Activated CD8-positive, alpha-beta T cell treated with anti-CD3 and anti-CD28 coated beads for 36 hours (primary cell): ENCODE data around the gene AKAP13. TPM values are rescaled to one million over a fixed set of nuclear protein-coding genes. Genes with fewer than 3 reads are reported as not detected.

Experiments
- ATAC-seq: fragments of 200-7000 bp; cut with Tn5 transposase; one replicate; pipeline ENCODE4 v1.10.0; 2021; ENCODE audit warnings: mild to moderate bottlenecking, moderate library complexity
- CTCF ChIA-PET: fragments of 350-600 bp; sonication (Branson Sonifier 250); formaldehyde crosslinking; loops from one replicate; lab custom pipeline; 2021; ENCODE audit warnings: antibody characterized with exemption; lab: Charles Lee
- POLR2A ChIA-PET: fragments of 350-600 bp; sonication (Branson Sonifier 250); formaldehyde crosslinking; loops from one replicate; lab custom pipeline; 2021; ENCODE audit warnings: antibody characterized with exemption; lab: Charles Lee
- DNase-seq: peaks from one replicate; pipeline ENCODE4 v3.0.0-alpha.2; 2020
- H3K27ac Mint-ChIP-seq: one replicate; pipeline ENCODE4 v1.8.0; 2021; ENCODE audit warnings: mild to moderate bottlenecking, mixed read lengths
- H3K27me3 Mint-ChIP-seq: one replicate; pipeline ENCODE4 v1.8.0; 2021; ENCODE audit warnings: mixed read lengths
- H3K36me3 Mint-ChIP-seq: one replicate; pipeline ENCODE4 v1.8.0; 2021; ENCODE audit warnings: low read depth, mixed read lengths
- H3K4me1 Mint-ChIP-seq: one replicate; pipeline ENCODE4 v1.8.0; 2021; ENCODE audit warnings: low read depth, mixed read lengths
- H3K4me3 Mint-ChIP-seq: one replicate; pipeline ENCODE4 v1.8.0; 2021; ENCODE audit warnings: mild to moderate bottlenecking, moderate library complexity, mixed read lengths
- H3K9me3 Mint-ChIP-seq: one replicate; pipeline ENCODE4 v1.8.0; 2021; ENCODE audit warnings: mixed read lengths
- intact Hi-C: fragments of 100-400 bp; cut with micrococcal nuclease; formaldehyde crosslinking; loops from one replicate; pipeline ENCODE4 v1.10.0; 2022
- total RNA-seq, 2 experiments: library from RNA; stranded (reverse); gene quantifications; one replicate each; pipeline ENCODE4 v1.2.3, GENCODE V29; 2021
- TF ChIP-seq, protein P1 (sequence below): fragments of 200-600 bp; IDR thresholded peaks from one replicate; pipeline ENCODE4 v1.8.0; 2022; ENCODE audit warnings: antibody characterized with exemption, mild to moderate bottlenecking

AKAP13 gene
- total RNA-seq, 2 experiments from 2014 or later: 79.1 to 79.5 TPM

DNA sequence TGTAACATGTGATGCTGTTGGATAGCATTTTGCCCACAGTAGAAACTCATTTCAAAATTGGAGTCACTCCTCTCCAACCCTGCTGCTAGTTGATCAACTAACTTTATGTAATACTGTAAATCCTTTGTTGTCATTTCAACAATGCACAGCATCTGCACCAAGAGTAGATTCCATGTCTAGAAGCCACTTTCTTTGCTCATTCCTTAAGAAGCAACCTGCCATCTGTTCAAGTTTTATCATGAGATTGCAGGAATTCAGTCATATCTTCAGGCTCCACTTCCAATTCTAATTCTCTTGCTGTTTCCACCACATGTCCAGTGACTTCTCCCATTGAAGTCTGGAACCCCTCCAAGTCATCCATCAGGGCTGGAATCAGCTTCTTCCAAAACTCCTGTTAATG is 42.9 kb downstream of the AKAP13 start:
- DNase-seq: no peak
- intact Hi-C loops: no loop called here
- Mint-ChIP-seq H3K27ac (no peak overlapping the region), H3K4me3 (no peak overlapping the region), H3K36me3 (no peaks in the 10 kb centered on the region), H3K27me3 (no peaks in the 10 kb centered on the region), H3K4me1 (peaks cover 71% of the 10 kb centered on the region), H3K9me3 (no peaks in the 10 kb centered on the region)
- POLR2A ChIA-PET: no interaction called here
- CTCF ChIA-PET: interaction anchor here (0.9 to 2.5 kb wide), 4 partner anchors 9 to 133 kb away, joined by 3 to 11 read pairs (median 6); no protein-coding TSS in a partner anchor
- TF ChIP-seq, protein P1, sequence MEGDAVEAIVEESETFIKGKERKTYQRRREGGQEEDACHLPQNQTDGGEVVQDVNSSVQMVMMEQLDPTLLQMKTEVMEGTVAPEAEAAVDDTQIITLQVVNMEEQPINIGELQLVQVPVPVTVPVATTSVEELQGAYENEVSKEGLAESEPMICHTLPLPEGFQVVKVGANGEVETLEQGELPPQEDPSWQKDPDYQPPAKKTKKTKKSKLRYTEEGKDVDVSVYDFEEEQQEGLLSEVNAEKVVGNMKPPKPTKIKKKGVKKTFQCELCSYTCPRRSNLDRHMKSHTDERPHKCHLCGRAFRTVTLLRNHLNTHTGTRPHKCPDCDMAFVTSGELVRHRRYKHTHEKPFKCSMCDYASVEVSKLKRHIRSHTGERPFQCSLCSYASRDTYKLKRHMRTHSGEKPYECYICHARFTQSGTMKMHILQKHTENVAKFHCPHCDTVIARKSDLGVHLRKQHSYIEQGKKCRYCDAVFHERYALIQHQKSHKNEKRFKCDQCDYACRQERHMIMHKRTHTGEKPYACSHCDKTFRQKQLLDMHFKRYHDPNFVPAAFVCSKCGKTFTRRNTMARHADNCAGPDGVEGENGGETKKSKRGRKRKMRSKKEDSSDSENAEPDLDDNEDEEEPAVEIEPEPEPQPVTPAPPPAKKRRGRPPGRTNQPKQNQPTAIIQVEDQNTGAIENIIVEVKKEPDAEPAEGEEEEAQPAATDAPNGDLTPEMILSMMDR: no peak
- no peak for ATAC-seq

DNA sequence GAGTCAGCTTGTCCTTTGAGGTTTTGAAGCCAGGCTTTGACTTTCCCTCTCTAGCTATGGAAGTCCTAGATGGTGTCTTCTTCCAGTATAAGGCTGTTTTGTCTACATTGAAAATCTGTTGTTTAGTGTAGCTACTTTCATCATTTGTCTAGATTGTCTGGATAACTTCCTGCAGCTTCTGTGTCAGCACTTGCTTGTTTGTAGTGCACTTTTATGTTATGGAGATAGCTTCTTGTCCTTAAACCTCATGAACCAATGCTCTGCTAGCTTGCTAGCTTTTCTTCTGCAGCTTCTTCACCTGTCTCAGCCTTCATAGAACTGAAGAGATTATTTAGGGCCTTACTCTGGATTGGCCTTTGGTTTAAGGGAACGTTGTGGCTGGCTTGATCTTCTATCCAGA is 43.8 kb downstream of the AKAP13 start:
- CTCF ChIA-PET: interaction anchor here (0.9 to 2.5 kb wide), 5 partner anchors 10 to 134 kb away, joined by 3 to 11 read pairs (median 3); no protein-coding TSS in a partner anchor
- H3K36me3 Mint-ChIP-seq: no peaks in the 10 kb centered on the region
- ATAC-seq: no peak
- H3K27me3 Mint-ChIP-seq: no peaks in the 10 kb centered on the region
- no peak for DNase-seq
- H3K27ac Mint-ChIP-seq: no peak overlapping the region
- POLR2A ChIA-PET: no interaction called here
- H3K9me3 Mint-ChIP-seq: no peaks in the 10 kb centered on the region
- intact Hi-C loops: no loop called here
- H3K4me3 Mint-ChIP-seq: no peak overlapping the region
- TF ChIP-seq, protein P1: no peak
- peaks cover 74% of the 10 kb centered on the region for H3K4me1 Mint-ChIP-seq

DNA sequence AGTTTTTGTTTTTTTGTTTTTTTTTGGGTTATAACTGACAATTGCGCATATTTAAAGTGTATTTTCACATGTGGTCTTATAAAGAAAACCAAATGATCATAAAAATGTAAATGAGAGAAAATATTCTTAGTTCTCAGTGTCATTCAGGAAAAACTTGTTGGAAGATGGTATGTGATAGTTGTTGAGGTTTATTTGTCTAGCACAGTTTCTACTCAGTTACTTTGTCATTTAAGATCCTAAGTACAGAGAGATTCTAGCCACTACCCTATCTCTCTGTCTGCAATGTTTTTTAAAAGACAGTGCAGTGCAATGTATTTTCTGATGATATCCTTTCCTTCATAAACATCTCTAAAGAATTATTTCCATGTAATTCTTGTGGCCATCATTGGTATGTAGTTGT is 46.1 kb downstream of the AKAP13 start:
- no peak overlapping the region for H3K4me3 Mint-ChIP-seq
- H3K27ac Mint-ChIP-seq: no peak overlapping the region
- POLR2A ChIA-PET: interaction anchor here (0.7 kb wide), 1 partner anchor 304 kb away, joined by 3 read pairs; no protein-coding TSS in a partner anchor
- CTCF ChIA-PET: no interaction called here
- peaks cover 76% of the 10 kb centered on the region for H3K4me1 Mint-ChIP-seq
- H3K9me3 Mint-ChIP-seq: no peaks in the 10 kb centered on the region
- no peaks in the 10 kb centered on the region for H3K36me3 Mint-ChIP-seq
- no peak for DNase-seq
- TF ChIP-seq, protein P1: no peak
- intact Hi-C loops: no loop called here
- no peaks in the 10 kb centered on the region for H3K27me3 Mint-ChIP-seq
- no peak for ATAC-seq

DNA sequence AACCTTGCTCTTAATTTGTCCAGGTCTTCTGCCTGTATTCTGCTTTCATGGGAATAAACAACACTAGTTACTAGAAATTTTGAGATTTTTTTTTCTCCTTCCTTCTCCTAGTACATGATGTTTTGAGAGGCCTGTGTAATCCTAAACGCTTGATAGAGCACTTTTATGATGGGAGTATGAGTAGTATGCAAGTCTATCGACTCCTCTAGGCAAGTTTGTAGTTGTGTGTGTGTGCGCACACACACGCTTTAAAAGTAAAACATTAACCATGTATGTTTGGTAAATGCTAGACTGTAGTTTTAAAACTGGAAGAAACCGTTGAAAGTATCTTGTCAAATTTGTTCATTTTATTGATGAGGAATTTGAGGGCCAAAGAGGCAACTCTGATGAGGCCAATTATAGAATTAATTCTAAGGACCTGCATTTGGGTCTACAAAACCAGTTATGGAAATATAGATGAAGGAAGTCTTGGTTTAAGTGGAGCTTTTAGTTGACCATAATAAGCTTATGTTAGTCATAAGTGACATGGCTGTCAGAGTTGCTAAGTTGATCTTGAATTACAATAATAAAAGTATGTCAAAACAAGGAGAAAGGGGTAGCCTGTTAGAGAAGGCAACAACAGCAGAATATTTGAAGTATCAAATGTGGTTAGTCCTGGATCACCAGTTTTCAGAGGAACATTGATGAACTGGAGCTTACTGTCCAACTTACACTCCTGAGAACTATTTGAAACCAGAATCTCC is 47.1 kb downstream of the AKAP13 start:
- no peak overlapping the region for H3K4me3 Mint-ChIP-seq
- no peak for DNase-seq
- H3K27me3 Mint-ChIP-seq: no peaks in the 10 kb centered on the region
- TF ChIP-seq, protein P1: no peak
- H3K4me1 Mint-ChIP-seq: peaks cover 73% of the 10 kb centered on the region
- ATAC-seq: no peak
- CTCF ChIA-PET: interaction anchor here (1.9 kb wide), 1 partner anchor 13 kb away, joined by 6 read pairs; no protein-coding TSS in a partner anchor
- no peaks in the 10 kb centered on the region for H3K36me3 Mint-ChIP-seq
- POLR2A ChIA-PET: no interaction called here
- intact Hi-C loops: no loop called here
- H3K9me3 Mint-ChIP-seq: no peaks in the 10 kb centered on the region
- H3K27ac Mint-ChIP-seq: no peak overlapping the region

DNA sequence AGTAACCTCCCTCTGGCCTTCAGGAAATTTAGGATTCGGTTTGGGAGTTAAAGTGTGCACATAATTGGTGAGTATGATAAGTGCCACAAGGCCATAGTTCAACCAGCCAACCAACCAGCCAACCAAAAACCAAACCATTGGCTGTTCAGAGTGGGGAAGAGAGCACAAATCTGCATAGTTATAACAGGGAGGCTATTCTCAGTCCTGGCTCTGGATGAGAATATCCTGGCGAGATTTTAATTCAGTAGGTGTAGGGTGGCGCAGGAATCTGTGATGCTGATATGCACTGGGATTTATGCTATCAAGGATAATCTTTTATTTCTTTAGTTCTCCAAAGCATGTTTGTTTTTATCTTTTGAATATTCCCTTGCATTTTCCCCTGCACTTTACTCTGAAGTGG is 49.1 kb downstream of the AKAP13 start:
- peaks cover 60% of the 10 kb centered on the region for H3K4me1 Mint-ChIP-seq
- TF ChIP-seq, protein P1: no peak
- H3K4me3 Mint-ChIP-seq: no peak overlapping the region
- ChIA-PET POLR2A (interaction anchor here (0.7 kb wide), 1 partner anchor 149 kb away, joined by 3 read pairs; no protein-coding TSS in a partner anchor), CTCF (no interaction called here)
- H3K27me3 Mint-ChIP-seq: no peaks in the 10 kb centered on the region
- no peak for DNase-seq
- intact Hi-C loops: no loop called here
- no peak overlapping the region for H3K27ac Mint-ChIP-seq
- no peak for ATAC-seq
- no peaks in the 10 kb centered on the region for H3K36me3 Mint-ChIP-seq
- H3K9me3 Mint-ChIP-seq: no peaks in the 10 kb centered on the region
